Activated T-cell treated with anti-CD3 and anti-CD28 coated beads, Interleukin-2, amount 50 U/mL, for 72 hours (primary cell): Measurements from ENCODE around the gene ST6GAL1. TPM values are rescaled to one million over a fixed set of nuclear protein-coding genes. Genes with fewer than 3 reads are reported as not detected.
A peak's percentile ranks its signal among the peaks of the same experiment; 100 is the strongest.
"Not testable (repeated sequence)": the region's sequence is repeated elsewhere in the genome, so short reads cannot be mapped to it uniquely, and the experiment has no call there.

ENCODE experiments used
- ATAC-seq, 2 donors: fragments of 150-1000 bp; cut with Tn5 transposase; replicated peaks in 1 of 2; 2 replicates each; pipeline ENCODE4 v1.10.0; 2021; ENCODE audit warnings: moderate library complexity in 2 of 2, mild to moderate bottlenecking in 1 of 2
- DNase-seq, 2 donors: peaks; one replicate each; pipeline ENCODE4 v3.0.0; 2021 to 2022; ENCODE audit warnings: mixed read lengths in 1 of 2
- H3K27ac Mint-ChIP-seq: one replicate; pipeline ENCODE4 v1.8.0; 2022; ENCODE audit warnings: mild to moderate bottlenecking, moderate library complexity, mixed read lengths
- H3K27me3 Mint-ChIP-seq: one replicate; pipeline ENCODE4 v1.8.0; 2022; ENCODE audit warnings: low read depth, mixed read lengths
- H3K36me3 Mint-ChIP-seq, 2 donors: one replicate each; pipeline ENCODE4 v1.8.0; 2022; ENCODE audit warnings: mixed read lengths in 2 of 2, mild to moderate bottlenecking in 1 of 2; ENCODE audit not compliant: insufficient read depth in 2 of 2
- H3K4me1 Mint-ChIP-seq: one replicate; pipeline ENCODE4 v1.8.0; 2022; ENCODE audit warnings: low read depth, mixed read lengths
- H3K4me3 Mint-ChIP-seq, 2 donors: one replicate each; pipeline ENCODE4 v1.8.0; 2022; ENCODE audit warnings: mild to moderate bottlenecking in 2 of 2, mixed read lengths in 2 of 2, moderate library complexity in 2 of 2
- H3K9me3 Mint-ChIP-seq, 2 donors: one replicate each; pipeline ENCODE4 v1.8.0; 2022; ENCODE audit warnings: mixed read lengths in 2 of 2
- total RNA-seq, 2 donors: library from RNA; stranded (reverse); gene quantifications; one replicate each; pipeline ENCODE4 v1.2.3, GENCODE V29; 2022

The ST6GAL1 gene
- total RNA-seq, 2 donors from 2014 or later, result 98.1 to 104 TPM

- DNase-seq (no peak), ATAC-seq (no peak)
- H3K4me3 Mint-ChIP-seq, result peak overlapping the region in 1 of 2 donors; percentile 21
- peaks cover 4 to 5% of the 10 kb centered on the region in 2 donors for H3K9me3 Mint-ChIP-seq
- H3K4me1 Mint-ChIP-seq, result peaks cover 88% of the 10 kb centered on the region
- no peaks in the 10 kb centered on the region for H3K27me3 Mint-ChIP-seq
- no peak overlapping the region for H3K27ac Mint-ChIP-seq
- peaks cover 19 to 59% of the 10 kb centered on the region in 2 donors for H3K36me3 Mint-ChIP-seq
Measured at GRCh38 chr3:187002915-187003314, 72.6 kb downstream of the ST6GAL1 start.

GRCh38 chr3:187005827-187006481 lies 75.6 kb downstream of the ST6GAL1 start:
- Mint-ChIP-seq H3K4me3 (peak overlapping the region in 1 of 2 donors; percentile 8), H3K27ac (peak overlapping the region; percentile 66)
- no peak for ATAC-seq

GRCh38 chr3:187006864-187007630 lies 76.7 kb downstream of the ST6GAL1 start:
- no peaks in the 10 kb centered on the region for H3K27me3 Mint-ChIP-seq
- ATAC-seq (peak; percentile 82 to 88), DNase-seq (no peak)
- peak overlapping the region; percentile 86 for H3K27ac Mint-ChIP-seq
- peak overlapping the region in 1 of 2 donors; percentile 26 for H3K4me3 Mint-ChIP-seq
- peaks cover 5% of the 10 kb centered on the region in 2 donors for H3K9me3 Mint-ChIP-seq
- H3K4me1 Mint-ChIP-seq, result peaks cover 68% of the 10 kb centered on the region
- H3K36me3 Mint-ChIP-seq, result peaks cover 15 to 56% of the 10 kb centered on the region in 2 donors

More at GRCh38 chr3:187005827-187006481, 75.6 kb downstream of the ST6GAL1 start:
- DNase-seq, result no peak
- peaks cover 66% of the 10 kb centered on the region for H3K4me1 Mint-ChIP-seq
- H3K27me3 Mint-ChIP-seq, result no peaks in the 10 kb centered on the region
- H3K9me3 Mint-ChIP-seq, result peaks cover 5% of the 10 kb centered on the region in 2 donors
- H3K36me3 Mint-ChIP-seq, result peaks cover 15 to 60% of the 10 kb centered on the region in 2 donors

GRCh38 chr3:187010382-187010781 lies 80.1 kb downstream of the ST6GAL1 start:
- not testable (repeated sequence) for DNase-seq, H3K9me3 Mint-ChIP-seq, H3K27me3 Mint-ChIP-seq, H3K4me3 Mint-ChIP-seq, H3K27ac Mint-ChIP-seq, ATAC-seq
- peaks cover 67% of the 10 kb centered on the region for H3K4me1 Mint-ChIP-seq
- peaks cover 11 to 35% of the 10 kb centered on the region in 2 donors for H3K36me3 Mint-ChIP-seq

- Mint-ChIP-seq H3K27ac (peak overlapping the region; percentile 83), H3K4me1 (peaks cover 67% of the 10 kb centered on the region), H3K27me3 (no peaks in the 10 kb centered on the region), H3K9me3 (peaks cover 0 to 2% of the 10 kb centered on the region in 2 donors), H3K36me3 (peaks cover 5 to 30% of the 10 kb centered on the region in 2 donors), H3K4me3 (peak overlapping the region; percentile 23 to 68)
- ATAC-seq, result no peak
- DNase-seq, result no peak
Measured at GRCh38 chr3:187011915-187012314, 81.6 kb downstream of the ST6GAL1 start.

- Mint-ChIP-seq H3K9me3 (peaks cover 0 to 2% of the 10 kb centered on the region in 2 donors), H3K36me3 (peaks cover 3 to 22% of the 10 kb centered on the region in 2 donors), H3K4me1 (peaks cover 60% of the 10 kb centered on the region), H3K27me3 (no peaks in the 10 kb centered on the region), H3K27ac (peak overlapping the region; percentile 83), H3K4me3 (peak overlapping the region; percentile 23 to 68)
- ATAC-seq (peak; percentile 62 to 74), DNase-seq (peak; percentile 36 to 38)
Measured at GRCh38 chr3:187012609-187013051, 82.3 kb downstream of the ST6GAL1 start.

GRCh38 chr3:187013159-187013716 lies 82.9 kb downstream of the ST6GAL1 start:
- H3K4me3 Mint-ChIP-seq, result peak overlapping the region; percentile 29 to 68
- peaks cover 3 to 16% of the 10 kb centered on the region in 2 donors for H3K36me3 Mint-ChIP-seq
- H3K27me3 Mint-ChIP-seq, result no peaks in the 10 kb centered on the region
- peak overlapping the region; percentile 83 for H3K27ac Mint-ChIP-seq
- peaks cover 54% of the 10 kb centered on the region for H3K4me1 Mint-ChIP-seq
- ATAC-seq (no peak), DNase-seq (no peak)
- H3K9me3 Mint-ChIP-seq, result no peaks in the 10 kb centered on the region

GRCh38 chr3:187014417-187014864 lies 84.1 kb downstream of the ST6GAL1 start:
- Mint-ChIP-seq H3K36me3 (peaks cover 3 to 16% of the 10 kb centered on the region in 2 donors), H3K9me3 (no peaks in the 10 kb centered on the region), H3K4me1 (peaks cover 64% of the 10 kb centered on the region), H3K4me3 (peak overlapping the region in 1 of 2 donors; percentile 12), H3K27me3 (no peaks in the 10 kb centered on the region), H3K27ac (peak overlapping the region; percentile 25)
- ATAC-seq (no peak), DNase-seq (no peak)

GRCh38 chr3:187015903-187016638 lies 85.7 kb downstream of the ST6GAL1 start:
- ATAC-seq (peak; percentile 45 to 48), DNase-seq (no peak)
- H3K27ac Mint-ChIP-seq, result peak overlapping the region; percentile 20
- no peaks in the 10 kb centered on the region for H3K9me3 Mint-ChIP-seq
- H3K36me3 Mint-ChIP-seq, result peaks cover 3 to 16% of the 10 kb centered on the region in 2 donors
- no peaks in the 10 kb centered on the region for H3K27me3 Mint-ChIP-seq
- no peak overlapping the region for H3K4me3 Mint-ChIP-seq
- peaks cover 78% of the 10 kb centered on the region for H3K4me1 Mint-ChIP-seq

GRCh38 chr3:187016639-187017345 lies 86.5 kb downstream of the ST6GAL1 start:
- Mint-ChIP-seq H3K4me1 (peaks cover 73% of the 10 kb centered on the region), H3K9me3 (no peaks in the 10 kb centered on the region), H3K4me3 (no peak overlapping the region), H3K27me3 (no peaks in the 10 kb centered on the region), H3K27ac (peak overlapping the region; percentile 31), H3K36me3 (peaks cover 3 to 16% of the 10 kb centered on the region in 2 donors)
- ATAC-seq (peak in 1 of 2 donors; percentile 20), DNase-seq (no peak)

- Mint-ChIP-seq H3K4me1 (peaks cover 70% of the 10 kb centered on the region), H3K36me3 (peaks cover 3 to 11% of the 10 kb centered on the region in 2 donors), H3K27me3 (no peaks in the 10 kb centered on the region), H3K27ac (no peak overlapping the region), H3K4me3 (no peak overlapping the region), H3K9me3 (no peaks in the 10 kb centered on the region)
- ATAC-seq (no peak), DNase-seq (no peak)
Measured at GRCh38 chr3:187017511-187018230, 87.3 kb downstream of the ST6GAL1 start.
